ENCODE measurements around the gene ZAP70. TPM values are rescaled to one million over a fixed set of nuclear protein-coding genes. Genes with fewer than 3 reads are reported as not detected.
"Not testable (repeated sequence)": the region's sequence is repeated elsewhere in the genome, so short reads cannot be mapped to it uniquely, and the experiment has no call there.

The ZAP70 gene
- total RNA-seq, result 4.5 TPM

- DNase-seq (ENCODE audit: low spot score) (no peak), ATAC-seq (peak; percentile 12)
- intact Hi-C loops (cut with DNase I), result no loop called here
Observed at GRCh38 chr2:97713296-97714083, at the start of gene ZAP70. Gene ZAP70, plus strand, starts transcription at chr2:97713576. Its CDS starts 10,461 bp downstream, at chr2:97724037.

- DNase-seq (ENCODE audit: low spot score) (no peak), ATAC-seq (no peak)
- intact Hi-C loops (cut with DNase I), result no loop called here
Observed at GRCh38 chr2:97663626-97663961, 49.8 kb upstream of the ZAP70 start.

- peak; percentile 98 for ATAC-seq
- intact Hi-C loops (cut with DNase I), result no loop called here
- peak; percentile 98 for DNase-seq (ENCODE audit: low spot score)
Observed at GRCh38 chr2:97663962-97664635, 49.3 kb upstream of the ZAP70 start, which contains the start of gene ACTR1B. Gene ACTR1B, minus strand, starts transcription at chr2:97664044. Its CDS starts 154 bp downstream, at chr2:97663890.

GRCh38 chr2:97664636-97664970 lies 48.8 kb upstream of the ZAP70 start:
- intact Hi-C loops (cut with DNase I), result no loop called here
- no peak for DNase-seq (ENCODE audit: low spot score)

GRCh38 chr2:97669448-97669847 lies 43.9 kb upstream of the ZAP70 start, which contains the start of gene C2orf92:
Gene C2orf92, plus strand, starts transcription at chr2:97669713. Its CDS starts 76 bp downstream, at chr2:97669789.
- intact Hi-C loops (cut with DNase I), result no loop called here
- ATAC-seq (no peak), DNase-seq (ENCODE audit: low spot score) (no peak)

More at GRCh38 chr2:97664636-97664970, 48.8 kb upstream of the ZAP70 start:
- ATAC-seq, result peak; percentile 0

- no peak for DNase-seq (ENCODE audit: low spot score)
- intact Hi-C loops (cut with DNase I), result no loop called here
- no peak for ATAC-seq
Observed at GRCh38 chr2:97670471-97670870, 42.9 kb upstream of the ZAP70 start.

- DNase-seq (ENCODE audit: low spot score) (no peak), ATAC-seq (no peak)
- intact Hi-C loops (cut with DNase I), result no loop called here
Observed at GRCh38 chr2:97671526-97671925, 41.9 kb upstream of the ZAP70 start.

GRCh38 chr2:97672606-97673140 lies 40.7 kb upstream of the ZAP70 start:
- DNase-seq (ENCODE audit: low spot score); intact Hi-C loops (cut with DNase I); ATAC-seq: not testable (repeated sequence)

- intact Hi-C loops (cut with DNase I), result no loop called here
- ATAC-seq (no peak), DNase-seq (ENCODE audit: low spot score) (no peak)
Observed at GRCh38 chr2:97673182-97673914, 40.0 kb upstream of the ZAP70 start.

GRCh38 chr2:97673915-97674283 lies 39.5 kb upstream of the ZAP70 start:
- intact Hi-C loops (cut with DNase I), result no loop called here
- DNase-seq (ENCODE audit: low spot score), result no peak
- ATAC-seq, result no peak

- DNase-seq (ENCODE audit: low spot score) (no peak), ATAC-seq (no peak)
- intact Hi-C loops (cut with DNase I), result no loop called here
Observed at GRCh38 chr2:97675430-97676113, 37.8 kb upstream of the ZAP70 start.

GRCh38 chr2:97676620-97677019 lies 36.8 kb upstream of the ZAP70 start:
- intact Hi-C loops (cut with DNase I), result no loop called here
- DNase-seq (ENCODE audit: low spot score) (no peak), ATAC-seq (no peak)

GRCh38 chr2:97677480-97677879 lies 35.9 kb upstream of the ZAP70 start:
- ATAC-seq (no peak), DNase-seq (ENCODE audit: low spot score) (no peak)
- intact Hi-C loops (cut with DNase I), result no loop called here

GRCh38 chr2:97678298-97678697 lies 35.1 kb upstream of the ZAP70 start:
- intact Hi-C loops (cut with DNase I), result no loop called here
- DNase-seq (ENCODE audit: low spot score) (no peak), ATAC-seq (no peak)

- intact Hi-C loops (cut with DNase I); ATAC-seq; DNase-seq (ENCODE audit: low spot score): not testable (repeated sequence)
Observed at GRCh38 chr2:97687235-97687634, 26.1 kb upstream of the ZAP70 start.

- ATAC-seq (no peak), DNase-seq (ENCODE audit: low spot score) (no peak)
- intact Hi-C loops (cut with DNase I), result no loop called here
Observed at GRCh38 chr2:97688062-97688827, 25.1 kb upstream of the ZAP70 start.

GRCh38 chr2:97691166-97691565 lies 22.2 kb upstream of the ZAP70 start:
- ATAC-seq, result no peak

GRCh38 chr2:97693476-97693875 lies 19.9 kb upstream of the ZAP70 start:
- intact Hi-C loops (cut with DNase I), result loop anchor here (10.0 kb wide), 2 partner anchors 99 to 1629 kb away; no protein-coding TSS in a partner anchor
- ATAC-seq, result no peak
- DNase-seq (ENCODE audit: low spot score), result no peak

More at GRCh38 chr2:97691166-97691565, 22.2 kb upstream of the ZAP70 start:
- DNase-seq (ENCODE audit: low spot score), result no peak
- intact Hi-C loops (cut with DNase I), result loop anchor here (10.0 kb wide), 2 partner anchors 96 to 1626 kb away; no protein-coding TSS in a partner anchor
